ENCODE measurements around the gene DAPK3. TPM values are rescaled to one million over a fixed set of nuclear protein-coding genes. Genes with fewer than 3 reads are reported as not detected.

DAPK3 gene
- total RNA-seq, 1 experiment from 2014 or later = 38.1 TPM

- H3K79me2 ChIP-seq (ENCODE audit: low read depth) = peaks cover 70% of the 10 kb centered on the region
- peak overlapping the region; percentile 95; the same call in 1 of the 2 replicates for H3K27ac ChIP-seq
- ChIA-PET POLR2A (ENCODE audit: unreplicated experiment) (interaction anchor here (0.6 to 0.7 kb wide), 2 partner anchors 14 to 473 kb away, joined by 3 to 6 read pairs; no protein-coding TSS in a partner anchor), CTCF (no interaction called here)
- H3K27me3 ChIP-seq (ENCODE audit: insufficient read depth, low read depth) = no peaks in the 10 kb centered on the region
- no TSS peak for BruUV-seq (replicated peaks)
- peak overlapping the region; percentile 91; the same call in 1 of the 2 replicates for H3K4me3 ChIP-seq
- H3K9me3 ChIP-seq (ENCODE audit: insufficient read depth, low read depth) = no peaks in the 10 kb centered on the region
- peaks cover 23% of the 10 kb centered on the region for H3K4me1 ChIP-seq (replicated peaks; ENCODE audit: insufficient read depth)
- H2AFZ ChIP-seq = no peak overlapping the region
- H3K4me2 ChIP-seq = peak overlapping the region; percentile 89
- H3K36me3 ChIP-seq (ENCODE audit: low read depth) = peaks cover 32% of the 10 kb centered on the region
- TF ChIP-seq CTCF (conservative IDR thresholded peaks at IDR 0.05) (no peak), EZH2 (IDR thresholded peaks at IDR 0.05; ENCODE audit: low read depth) (no peak)
- peaks cover 84% of the 10 kb centered on the region for H3F3A ChIP-seq (ENCODE audit: insufficient read depth, low read depth)
- intact Hi-C loops (cut with micrococcal nuclease; ENCODE audit: unreplicated experiment) = no loop called here
- peaks cover 70% of the 10 kb centered on the region for H4K20me1 ChIP-seq (ENCODE audit: insufficient read depth)
- no peak for DNase-seq
- no peaks in the 10 kb centered on the region for H3K9me2 ChIP-seq (ENCODE audit: insufficient read depth)
Measured at GRCh38 chr19:3982701-3983541, 12.0 kb upstream of the DAPK3 start.

GRCh38 chr19:3981736-3982681 lies 11.1 kb upstream of the DAPK3 start:
- H3K4me2 ChIP-seq = 0 out of 2 replicates have a peak overlapping the region, but pooled peaks have one; percentile 89
- H3K27me3 ChIP-seq (ENCODE audit: insufficient read depth, low read depth) = no peaks in the 10 kb centered on the region
- ChIA-PET POLR2A (ENCODE audit: unreplicated experiment) (no interaction called here), CTCF (no interaction called here)
- H3K9me2 ChIP-seq (ENCODE audit: insufficient read depth) = no peaks in the 10 kb centered on the region
- no TSS peak for BruUV-seq (replicated peaks)
- peaks cover 87% of the 10 kb centered on the region for H3F3A ChIP-seq (ENCODE audit: insufficient read depth, low read depth)
- intact Hi-C loops (cut with micrococcal nuclease; ENCODE audit: unreplicated experiment) = no loop called here
- H3K79me2 ChIP-seq (ENCODE audit: low read depth) = peaks cover 75% of the 10 kb centered on the region
- peaks cover 20% of the 10 kb centered on the region for H3K4me1 ChIP-seq (replicated peaks; ENCODE audit: insufficient read depth)
- H3K4me3 ChIP-seq = no peak overlapping the region
- peaks cover 79% of the 10 kb centered on the region for H4K20me1 ChIP-seq (ENCODE audit: insufficient read depth)
- DNase-seq = no peak
- H3K9me3 ChIP-seq (ENCODE audit: insufficient read depth, low read depth) = no peaks in the 10 kb centered on the region
- no peak overlapping the region for H2AFZ ChIP-seq
- TF ChIP-seq EZH2 (IDR thresholded peaks at IDR 0.05; ENCODE audit: low read depth) (no peak), CTCF (conservative IDR thresholded peaks at IDR 0.05) (no peak)
- H3K27ac ChIP-seq = no peak overlapping the region
- peaks cover 32% of the 10 kb centered on the region for H3K36me3 ChIP-seq (ENCODE audit: low read depth)

GRCh38 chr19:3981373-3981735 lies 10.5 kb upstream of the DAPK3 start:
- Histone ChIP-seq H3F3A (ENCODE audit: insufficient read depth, low read depth) (peaks cover 87% of the 10 kb centered on the region), H3K79me2 (ENCODE audit: low read depth) (peaks cover 77% of the 10 kb centered on the region), H3K9me3 (ENCODE audit: insufficient read depth, low read depth) (no peaks in the 10 kb centered on the region), H3K4me2 (no peak overlapping the region), H3K27me3 (ENCODE audit: insufficient read depth, low read depth) (no peaks in the 10 kb centered on the region), H3K9me2 (ENCODE audit: insufficient read depth) (no peaks in the 10 kb centered on the region), H3K4me1 (replicated peaks; ENCODE audit: insufficient read depth) (peaks cover 17% of the 10 kb centered on the region), H3K4me3 (no peak overlapping the region), H4K20me1 (ENCODE audit: insufficient read depth) (peaks cover 86% of the 10 kb centered on the region), H2AFZ (no peak overlapping the region), H3K36me3 (ENCODE audit: low read depth) (peaks cover 32% of the 10 kb centered on the region), H3K27ac (no peak overlapping the region)
- POLR2A ChIA-PET (ENCODE audit: unreplicated experiment) = no interaction called here
- CTCF ChIA-PET = no interaction called here
- BruUV-seq (replicated peaks) = no TSS peak
- TF ChIP-seq CTCF (conservative IDR thresholded peaks at IDR 0.05) = no peak
- no peak for TF ChIP-seq EZH2 (IDR thresholded peaks at IDR 0.05; ENCODE audit: low read depth)
- DNase-seq = no peak
- intact Hi-C loops (cut with micrococcal nuclease; ENCODE audit: unreplicated experiment) = no loop called here

Data from PC-9 (cell line).